Activated naive CD4-positive, alpha-beta T cell treated with anti-CD3 and anti-CD28 coated beads, Interleukin-2, amount 50 U/mL, for 24 hours (primary cell): ENCODE measurements around the gene HSD17B11.
"Not testable (repeated sequence)": the region's sequence is repeated elsewhere in the genome, so short reads cannot be mapped to it uniquely, and the experiment has no call there.

Experiments
- H3K27ac Mint-ChIP-seq: one replicate; pipeline ENCODE4 v1.8.0; 2021; ENCODE audit warnings: mild to moderate bottlenecking, mixed read lengths
- H3K27me3 Mint-ChIP-seq: one replicate; pipeline ENCODE4 v1.8.0; 2021; ENCODE audit warnings: mixed read lengths
- H3K36me3 Mint-ChIP-seq: one replicate; pipeline ENCODE4 v1.8.0; 2021; ENCODE audit warnings: mixed read lengths
- H3K4me1 Mint-ChIP-seq: one replicate; pipeline ENCODE4 v1.8.0; 2021; ENCODE audit warnings: mixed read lengths
- H3K4me3 Mint-ChIP-seq: one replicate; pipeline ENCODE4 v1.8.0; 2021; ENCODE audit warnings: mild to moderate bottlenecking, mixed read lengths
- H3K9me3 Mint-ChIP-seq: one replicate; pipeline ENCODE4 v1.8.0; 2021; ENCODE audit warnings: mixed read lengths

HSD17B11 gene

DNA sequence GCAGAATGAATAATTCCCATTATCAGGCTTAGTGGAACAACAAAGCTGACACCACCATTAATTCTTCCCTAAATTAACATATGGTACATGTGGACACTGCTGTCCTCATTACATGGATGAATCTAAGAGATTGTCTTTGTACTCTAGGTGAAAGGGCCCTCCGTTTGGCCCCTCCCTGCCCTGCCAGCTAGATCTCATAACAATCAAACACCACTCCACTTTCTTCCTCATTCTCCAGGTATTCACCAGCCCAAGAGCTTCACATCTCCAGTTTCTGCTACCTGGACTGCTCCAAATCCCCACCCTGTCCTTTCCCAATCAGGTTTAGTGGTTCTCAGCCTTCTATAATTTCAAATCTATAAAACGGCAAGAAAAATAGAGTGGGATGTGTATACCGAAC lies 3.8 kb downstream of the HSD17B11 start:
- no peak overlapping the region for H3K4me3 Mint-ChIP-seq
- peak overlapping the region; percentile 21 for H3K27ac Mint-ChIP-seq
- H3K36me3 Mint-ChIP-seq, result peaks cover 18% of the 10 kb centered on the region
- no peaks in the 10 kb centered on the region for H3K9me3 Mint-ChIP-seq
- no peaks in the 10 kb centered on the region for H3K27me3 Mint-ChIP-seq
- peaks cover 70% of the 10 kb centered on the region for H3K4me1 Mint-ChIP-seq

DNA sequence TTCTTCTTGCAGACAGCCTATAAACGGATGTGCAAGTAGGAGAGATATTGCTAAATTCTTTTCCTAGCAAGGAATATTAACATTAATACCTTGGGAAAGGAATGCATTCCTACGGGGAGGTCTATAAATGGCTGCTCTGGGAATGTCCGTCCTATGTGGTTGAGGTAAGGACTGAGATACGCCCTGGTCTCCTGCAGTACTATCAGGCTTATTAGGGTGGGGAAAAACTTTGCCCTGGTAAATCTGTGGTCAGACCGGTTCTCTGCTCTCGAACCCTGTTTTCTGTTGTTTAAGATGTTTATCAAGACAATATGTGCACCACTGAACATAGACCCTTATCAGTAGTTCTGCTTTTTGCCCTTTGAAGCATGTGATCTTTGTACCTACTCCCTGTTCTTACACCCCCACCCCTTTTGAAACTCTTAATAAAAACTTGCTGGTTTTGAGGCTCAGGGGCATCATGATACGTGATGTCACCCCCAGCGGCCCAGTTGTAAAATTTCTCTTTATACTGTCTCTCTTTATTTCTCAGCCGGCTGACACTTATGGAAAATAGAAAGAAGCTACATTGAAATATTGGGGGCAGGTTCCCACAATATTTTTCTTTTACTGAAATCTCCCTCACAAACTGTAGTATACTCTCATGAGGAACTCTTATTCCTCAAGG lies 6.4 kb downstream of the HSD17B11 start:
- peak overlapping the region; percentile 8 for H3K27ac Mint-ChIP-seq
- H3K9me3 Mint-ChIP-seq, H3K4me3 Mint-ChIP-seq, H3K27me3 Mint-ChIP-seq: not testable (repeated sequence)
- peaks cover 58% of the 10 kb centered on the region for H3K4me1 Mint-ChIP-seq
- peaks cover 18% of the 10 kb centered on the region for H3K36me3 Mint-ChIP-seq

DNA sequence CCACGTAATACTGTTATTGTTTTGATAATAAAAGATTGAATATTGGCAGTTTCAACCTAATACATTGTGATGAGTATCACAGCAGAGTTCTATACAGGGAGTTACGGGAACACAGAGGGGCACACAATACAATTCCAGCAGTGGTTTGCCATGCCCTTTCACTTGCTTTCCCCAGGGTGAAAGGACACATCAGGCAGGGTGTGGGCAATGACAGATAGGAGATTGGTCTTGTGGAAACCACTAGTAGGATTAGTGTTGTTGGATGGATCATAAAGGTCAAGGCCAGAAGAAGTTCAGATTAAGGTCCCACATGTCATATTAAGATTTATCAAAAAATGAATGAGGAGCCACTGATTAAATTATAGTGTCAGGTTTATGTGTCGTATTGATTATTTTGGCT lies 8.1 kb downstream of the HSD17B11 start:
- H3K27me3 Mint-ChIP-seq, result no peaks in the 10 kb centered on the region
- peaks cover 14% of the 10 kb centered on the region for H3K36me3 Mint-ChIP-seq
- H3K4me1 Mint-ChIP-seq, result peaks cover 44% of the 10 kb centered on the region
- H3K9me3 Mint-ChIP-seq, result no peaks in the 10 kb centered on the region
- no peak overlapping the region for H3K4me3 Mint-ChIP-seq
- peak overlapping the region; percentile 10 for H3K27ac Mint-ChIP-seq

DNA sequence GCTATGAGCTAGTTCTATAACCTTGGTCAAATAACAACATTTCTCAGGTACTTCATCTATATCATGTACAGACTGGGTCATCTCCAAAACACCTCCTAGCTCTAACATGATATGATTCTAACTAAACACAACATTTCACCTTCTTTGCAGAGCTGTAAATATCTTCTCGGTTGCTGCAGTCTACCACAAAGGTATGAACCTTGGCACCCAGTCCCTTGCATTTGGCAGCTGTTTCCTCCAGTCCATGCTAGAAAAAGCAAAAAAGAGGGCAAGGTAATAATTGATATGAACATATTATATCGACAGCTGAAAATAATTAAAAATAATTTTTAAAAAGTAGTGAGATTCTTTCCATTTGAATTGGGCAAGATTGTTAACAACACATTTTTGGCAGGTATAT lies 8.9 kb downstream of the HSD17B11 start:
- H3K4me3 Mint-ChIP-seq, result no peak overlapping the region
- H3K27ac Mint-ChIP-seq, result no peak overlapping the region
- H3K9me3 Mint-ChIP-seq, result no peaks in the 10 kb centered on the region
- H3K4me1 Mint-ChIP-seq, result peaks cover 36% of the 10 kb centered on the region
- no peaks in the 10 kb centered on the region for H3K27me3 Mint-ChIP-seq
- H3K36me3 Mint-ChIP-seq, result peaks cover 12% of the 10 kb centered on the region

DNA sequence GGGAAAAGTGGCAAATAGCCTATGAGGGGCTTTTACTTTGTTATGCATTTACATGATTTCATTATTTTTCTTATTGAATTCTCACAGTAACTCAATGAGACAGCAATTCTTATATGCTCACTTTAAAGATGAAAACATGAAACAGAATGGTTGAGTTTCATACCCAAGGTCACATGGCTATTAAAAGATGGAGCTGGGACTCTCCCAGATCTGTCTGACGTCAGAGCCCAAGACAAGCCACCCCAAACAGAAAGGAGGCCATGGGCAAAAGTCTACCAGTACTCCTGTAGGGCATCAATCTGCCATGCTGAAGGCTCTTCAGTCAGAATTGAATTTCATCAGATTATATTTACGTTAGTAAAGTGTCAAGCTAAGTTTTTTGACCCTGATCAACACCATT lies 13.2 kb downstream of the HSD17B11 start:
- H3K9me3 Mint-ChIP-seq, result no peaks in the 10 kb centered on the region
- peaks cover 6% of the 10 kb centered on the region for H3K4me1 Mint-ChIP-seq
- H3K36me3 Mint-ChIP-seq, result peaks cover 3% of the 10 kb centered on the region
- H3K27ac Mint-ChIP-seq, result no peak overlapping the region
- no peaks in the 10 kb centered on the region for H3K27me3 Mint-ChIP-seq
- H3K4me3 Mint-ChIP-seq, result no peak overlapping the region

DNA sequence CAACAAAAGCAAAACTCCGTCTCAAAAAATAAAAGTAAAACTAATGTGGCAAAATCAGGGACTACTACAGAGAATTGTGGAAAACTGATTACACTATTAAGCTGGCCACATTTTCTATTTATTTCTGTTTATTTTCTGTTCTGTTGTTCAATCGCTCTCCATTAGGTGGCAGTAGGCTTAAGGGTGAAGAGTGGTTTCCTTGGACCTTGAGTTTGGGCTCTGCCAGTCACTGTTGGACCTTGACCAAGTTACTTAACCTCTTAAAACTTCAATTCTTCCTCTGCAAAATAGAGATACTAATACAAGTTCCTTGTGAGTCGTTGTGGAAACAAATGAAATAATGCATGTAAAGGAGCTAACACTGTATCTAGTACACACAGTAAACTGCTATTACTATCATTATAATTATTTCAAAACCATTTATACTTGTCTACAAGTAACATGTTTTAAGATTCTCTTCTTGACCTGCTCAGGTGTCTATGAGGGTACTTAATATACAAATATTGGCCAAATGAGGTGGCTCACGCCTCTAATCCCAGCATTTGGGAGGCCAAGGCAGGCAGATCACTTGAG lies 15.2 kb downstream of the HSD17B11 start:
- no peaks in the 10 kb centered on the region for H3K9me3 Mint-ChIP-seq
- H3K27me3 Mint-ChIP-seq, result no peaks in the 10 kb centered on the region
- H3K36me3 Mint-ChIP-seq, result peaks cover 7% of the 10 kb centered on the region
- no peak overlapping the region for H3K4me3 Mint-ChIP-seq
- H3K4me1 Mint-ChIP-seq, result peaks cover 4% of the 10 kb centered on the region
- H3K27ac Mint-ChIP-seq, result no peak overlapping the region

DNA sequence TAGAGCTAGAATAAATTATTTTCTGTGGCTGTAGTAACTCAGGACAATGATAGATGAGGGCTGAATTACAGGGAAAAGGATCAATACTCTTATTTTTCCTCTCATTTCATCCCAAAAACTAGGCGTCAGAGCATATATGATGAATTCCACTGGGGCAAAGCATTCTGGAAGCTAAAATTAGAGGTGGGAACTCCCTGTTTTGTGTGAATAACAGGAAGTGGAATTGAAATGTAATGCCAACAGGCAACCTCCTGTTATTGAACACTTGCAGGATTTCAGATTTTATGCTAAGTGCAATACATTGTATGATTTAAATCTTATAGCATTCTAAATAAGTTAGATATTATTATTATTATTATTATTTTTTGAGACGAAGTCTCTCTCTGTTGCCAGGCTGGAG lies 20.9 kb downstream of the HSD17B11 start:
- peaks cover 10% of the 10 kb centered on the region for H3K36me3 Mint-ChIP-seq
- no peaks in the 10 kb centered on the region for H3K9me3 Mint-ChIP-seq
- H3K4me3 Mint-ChIP-seq, result no peak overlapping the region
- no peaks in the 10 kb centered on the region for H3K4me1 Mint-ChIP-seq
- H3K27ac Mint-ChIP-seq, result no peak overlapping the region
- H3K27me3 Mint-ChIP-seq, result no peaks in the 10 kb centered on the region

DNA sequence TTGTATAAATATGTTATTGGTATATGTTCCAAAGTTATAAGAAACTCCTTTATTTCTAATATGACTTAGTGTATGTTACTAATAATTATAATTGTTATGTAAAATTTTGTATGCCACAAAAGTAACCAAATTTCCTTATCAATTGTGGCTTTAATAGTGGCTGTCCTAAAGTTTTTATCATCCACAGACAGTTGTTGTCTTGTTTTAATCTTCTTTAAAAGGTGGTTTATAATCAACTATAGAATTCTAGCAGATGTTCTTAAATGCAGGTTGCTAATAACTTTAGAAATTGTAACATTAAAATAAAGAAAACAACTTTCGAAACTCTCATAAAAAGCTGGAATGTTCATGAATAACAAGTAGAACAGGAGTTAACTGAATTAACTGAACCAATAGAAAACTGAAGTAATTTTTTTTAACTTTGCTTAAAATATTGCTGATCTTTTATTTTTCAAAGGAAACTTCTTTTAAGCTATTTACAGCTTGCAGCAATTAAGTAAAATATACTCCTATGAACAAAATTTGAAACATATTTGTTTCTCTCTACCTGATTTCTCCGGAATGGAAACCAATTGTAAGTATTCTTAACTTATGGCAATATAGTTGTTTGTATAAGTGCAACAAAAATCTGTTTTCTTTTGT lies 24.3 kb downstream of the HSD17B11 start:
- H3K4me3 Mint-ChIP-seq, result no peak overlapping the region
- no peaks in the 10 kb centered on the region for H3K9me3 Mint-ChIP-seq
- no peak overlapping the region for H3K27ac Mint-ChIP-seq
- H3K4me1 Mint-ChIP-seq, result no peaks in the 10 kb centered on the region
- H3K36me3 Mint-ChIP-seq, result peaks cover 9% of the 10 kb centered on the region
- no peaks in the 10 kb centered on the region for H3K27me3 Mint-ChIP-seq

DNA sequence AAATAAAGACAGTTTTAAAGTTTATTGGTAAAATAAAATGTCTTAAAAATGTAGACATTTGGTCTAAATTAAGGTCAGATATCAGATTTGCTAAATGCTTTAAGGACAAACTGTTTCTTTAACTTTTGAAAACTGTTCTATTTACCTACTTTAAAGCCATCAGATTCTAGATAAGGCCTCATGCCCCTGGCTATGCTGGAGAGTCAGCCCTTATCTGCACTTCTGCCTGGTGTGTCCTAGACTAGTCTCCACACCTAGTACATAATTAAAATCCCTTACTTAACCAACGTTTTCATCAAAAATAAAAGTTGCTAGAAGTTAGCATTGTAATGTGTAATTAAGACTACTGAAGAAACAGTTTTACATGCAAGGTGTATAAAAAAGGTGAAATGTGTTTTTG lies 25.6 kb downstream of the HSD17B11 start:
- H3K4me3 Mint-ChIP-seq, result no peak overlapping the region
- H3K36me3 Mint-ChIP-seq, result peaks cover 5% of the 10 kb centered on the region
- H3K27me3 Mint-ChIP-seq, result no peaks in the 10 kb centered on the region
- no peaks in the 10 kb centered on the region for H3K4me1 Mint-ChIP-seq
- H3K9me3 Mint-ChIP-seq, result no peaks in the 10 kb centered on the region
- H3K27ac Mint-ChIP-seq, result no peak overlapping the region

DNA sequence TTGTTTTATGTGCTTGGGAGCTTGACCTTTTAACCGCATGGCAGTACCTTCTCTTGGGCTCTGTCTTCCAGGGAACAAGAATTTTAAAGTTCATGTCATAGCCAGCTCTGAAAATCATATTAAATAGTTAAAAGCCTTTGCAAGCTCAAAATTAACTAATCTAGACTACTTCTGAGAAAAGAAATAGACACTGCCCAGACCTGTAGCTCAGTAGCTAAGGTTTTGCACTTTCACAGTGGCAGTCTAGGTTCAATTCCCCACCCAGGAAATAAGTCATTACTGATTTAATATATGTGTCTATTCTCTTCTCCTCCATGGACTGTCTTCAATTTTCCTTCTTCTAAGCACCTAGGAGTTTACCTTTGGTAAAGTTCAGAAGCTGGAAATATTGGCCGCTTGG lies 27.4 kb downstream of the HSD17B11 start:
- H3K27ac Mint-ChIP-seq, result no peak overlapping the region
- H3K4me1 Mint-ChIP-seq, result no peaks in the 10 kb centered on the region
- no peaks in the 10 kb centered on the region for H3K9me3 Mint-ChIP-seq
- no peak overlapping the region for H3K4me3 Mint-ChIP-seq
- H3K27me3 Mint-ChIP-seq, result no peaks in the 10 kb centered on the region
- H3K36me3 Mint-ChIP-seq, result peaks cover 5% of the 10 kb centered on the region

DNA sequence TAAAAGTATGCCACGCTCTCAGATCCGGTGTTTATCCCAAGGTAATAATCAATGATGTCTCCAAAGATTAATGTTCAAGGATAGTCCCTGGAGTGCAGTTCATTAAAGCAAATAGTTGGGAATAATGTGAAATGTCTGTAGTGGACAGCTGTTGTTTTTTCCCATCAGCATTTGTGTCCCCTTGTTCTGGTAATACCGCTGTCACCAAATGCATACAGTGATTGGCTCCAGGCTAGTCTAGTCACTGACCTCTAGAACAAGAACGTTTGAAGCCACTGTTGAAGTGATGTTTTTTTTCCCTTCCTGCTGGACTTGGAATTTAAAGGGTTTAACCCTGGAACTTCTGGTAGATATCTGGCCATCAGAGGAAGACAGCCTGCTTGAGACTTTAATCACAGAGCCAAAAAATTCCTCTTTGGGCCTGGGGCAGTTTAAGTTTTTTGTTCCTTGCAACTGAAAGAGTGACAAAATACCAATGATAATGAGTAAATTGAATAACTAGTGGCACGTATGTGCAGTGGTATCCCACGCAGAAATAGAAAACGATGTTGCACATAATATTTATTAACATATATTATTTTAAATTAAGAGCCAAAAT lies 30.6 kb downstream of the HSD17B11 start:
- no peaks in the 10 kb centered on the region for H3K27me3 Mint-ChIP-seq
- H3K4me1 Mint-ChIP-seq, result no peaks in the 10 kb centered on the region
- H3K36me3 Mint-ChIP-seq, result peaks cover 6% of the 10 kb centered on the region
- H3K27ac Mint-ChIP-seq, result no peak overlapping the region
- no peaks in the 10 kb centered on the region for H3K9me3 Mint-ChIP-seq
- H3K4me3 Mint-ChIP-seq, result no peak overlapping the region

DNA sequence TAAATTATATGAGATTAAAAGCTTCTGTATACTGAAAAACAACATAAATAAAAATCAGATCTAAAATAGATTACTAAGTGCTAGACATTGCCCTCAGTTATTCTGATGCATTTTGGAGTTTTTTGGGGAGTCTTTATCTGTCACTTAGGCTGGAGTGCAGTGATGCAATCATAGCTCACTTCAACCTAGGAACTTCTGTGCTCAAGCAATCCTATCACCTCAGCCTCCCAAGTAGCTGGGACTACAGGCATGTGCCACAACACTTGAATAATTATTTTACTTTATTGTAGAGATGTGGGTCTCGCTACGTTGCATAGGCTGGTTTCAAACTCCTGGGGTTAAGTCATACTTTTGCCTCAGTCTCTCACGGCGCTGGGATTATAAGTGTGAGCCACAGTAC lies 31.7 kb downstream of the HSD17B11 start:
- Mint-ChIP-seq H3K36me3 (peaks cover 5% of the 10 kb centered on the region), H3K9me3 (no peaks in the 10 kb centered on the region), H3K4me1 (no peaks in the 10 kb centered on the region), H3K27me3 (no peaks in the 10 kb centered on the region), H3K4me3 (no peak overlapping the region), H3K27ac (no peak overlapping the region)

DNA sequence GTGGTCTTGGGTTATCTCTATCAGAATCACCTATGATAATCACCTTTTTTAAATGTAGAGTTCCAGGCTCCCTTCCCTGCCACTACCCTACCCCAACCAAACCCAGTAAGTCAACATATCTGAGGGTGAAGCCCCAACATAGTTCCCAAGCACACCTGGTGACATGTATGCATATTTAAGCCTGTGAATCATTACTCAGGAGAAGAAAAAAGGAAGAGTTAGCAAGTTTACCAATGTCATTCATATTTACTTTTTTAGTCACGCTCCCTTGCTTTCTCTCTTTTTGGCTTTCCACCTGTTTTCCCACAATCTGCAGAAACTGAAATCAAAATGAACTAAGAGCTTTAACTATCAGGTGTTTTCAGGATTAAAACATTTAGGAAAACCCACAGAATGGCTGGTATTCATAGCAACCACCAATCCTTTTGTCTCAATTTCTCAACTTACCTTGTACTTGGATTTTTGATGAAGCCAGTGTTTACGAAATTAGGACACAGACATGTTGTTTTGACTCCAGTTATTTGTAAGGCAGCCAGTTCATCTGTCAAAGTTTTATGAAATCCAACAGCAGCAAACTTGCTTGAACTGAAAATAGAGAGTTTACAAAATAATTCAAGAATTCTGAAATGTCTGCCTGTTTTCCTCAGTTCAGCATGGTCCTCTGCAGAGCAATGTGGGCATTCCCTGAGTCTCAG lies 34.0 kb downstream of the HSD17B11 start:
- Mint-ChIP-seq H3K4me1 (no peaks in the 10 kb centered on the region), H3K27ac (no peak overlapping the region), H3K4me3 (no peak overlapping the region), H3K36me3 (peaks cover 9% of the 10 kb centered on the region), H3K27me3 (no peaks in the 10 kb centered on the region), H3K9me3 (no peaks in the 10 kb centered on the region)

DNA sequence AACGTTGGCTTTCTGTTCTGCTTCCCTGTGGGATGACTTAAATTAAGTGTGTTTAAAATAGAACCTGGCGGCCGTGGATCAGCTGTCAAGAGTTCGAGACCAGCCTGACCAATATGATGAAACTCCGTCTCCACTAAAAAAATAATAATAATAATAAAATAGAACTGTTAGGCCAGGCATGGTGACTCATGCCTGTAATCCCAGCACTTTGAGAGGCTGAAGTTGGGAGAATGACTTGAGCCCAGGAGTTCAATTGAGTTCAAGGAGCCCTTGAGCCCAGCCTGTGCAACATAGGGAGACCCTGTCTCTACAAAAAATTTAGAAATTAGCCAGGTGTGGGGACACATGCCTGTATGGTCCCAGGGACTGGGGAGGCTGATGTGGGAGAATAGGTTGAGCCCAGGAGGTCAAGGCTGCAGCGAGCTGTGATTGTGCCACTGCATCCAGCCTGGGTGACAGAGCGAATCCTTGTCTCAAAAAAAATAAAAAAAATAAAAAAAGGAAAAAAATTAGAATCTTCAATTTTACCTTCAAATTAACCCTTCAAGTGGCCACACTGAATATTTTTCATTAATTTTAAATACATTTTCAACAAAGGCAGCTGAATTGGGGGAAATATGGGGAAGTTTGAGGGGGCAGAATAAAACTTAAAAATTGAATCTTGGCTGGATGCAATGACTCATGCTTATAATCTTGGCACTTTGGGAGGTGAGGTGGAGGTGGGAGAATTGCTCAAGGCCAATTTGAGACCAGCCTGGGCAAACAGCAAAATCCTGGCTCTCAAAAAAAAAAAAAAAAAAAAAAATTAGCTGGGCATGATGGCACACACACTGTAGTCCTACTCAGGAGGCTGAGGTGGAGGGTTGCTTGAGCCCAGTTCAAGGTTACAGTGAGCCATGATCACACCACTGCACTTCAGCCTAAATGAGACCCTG lies 36.6 kb downstream of the HSD17B11 start:
- Mint-ChIP-seq H3K4me1 (no peaks in the 10 kb centered on the region), H3K36me3 (peaks cover 7% of the 10 kb centered on the region), H3K27me3 (no peaks in the 10 kb centered on the region), H3K27ac (no peak overlapping the region), H3K4me3 (no peak overlapping the region), H3K9me3 (no peaks in the 10 kb centered on the region)

DNA sequence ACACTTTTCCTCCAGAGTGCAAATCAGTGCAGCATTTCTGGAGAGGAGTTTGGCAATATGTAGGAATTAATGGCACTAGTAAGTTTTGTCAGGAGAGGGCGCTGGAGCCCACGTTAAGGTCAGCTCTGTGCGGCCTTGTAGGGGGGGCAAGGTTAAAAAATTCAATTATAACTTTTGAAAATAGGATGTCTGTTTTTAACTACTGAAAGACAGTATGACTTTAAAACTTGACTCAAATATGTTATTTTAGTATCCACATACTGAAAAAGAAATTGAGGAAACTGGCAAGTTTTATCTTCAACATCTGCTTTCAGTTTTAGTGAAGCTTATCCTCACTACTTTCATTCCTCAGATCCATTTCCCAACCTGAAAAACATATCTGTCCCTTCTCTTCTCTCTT lies 37.4 kb downstream of the HSD17B11 start:
- peaks cover 7% of the 10 kb centered on the region for H3K36me3 Mint-ChIP-seq
- no peaks in the 10 kb centered on the region for H3K27me3 Mint-ChIP-seq
- no peaks in the 10 kb centered on the region for H3K9me3 Mint-ChIP-seq
- no peak overlapping the region for H3K4me3 Mint-ChIP-seq
- no peak overlapping the region for H3K27ac Mint-ChIP-seq
- H3K4me1 Mint-ChIP-seq, result no peaks in the 10 kb centered on the region
